ENCODE measurements around the gene CD74. TPM values are rescaled to one million over a fixed set of nuclear protein-coding genes. Genes with fewer than 3 reads are reported as not detected.

CD74 gene
- total RNA-seq, 4 donors from 2014 or later, result 91.0 to 1,037 (median 261) TPM

DNA sequence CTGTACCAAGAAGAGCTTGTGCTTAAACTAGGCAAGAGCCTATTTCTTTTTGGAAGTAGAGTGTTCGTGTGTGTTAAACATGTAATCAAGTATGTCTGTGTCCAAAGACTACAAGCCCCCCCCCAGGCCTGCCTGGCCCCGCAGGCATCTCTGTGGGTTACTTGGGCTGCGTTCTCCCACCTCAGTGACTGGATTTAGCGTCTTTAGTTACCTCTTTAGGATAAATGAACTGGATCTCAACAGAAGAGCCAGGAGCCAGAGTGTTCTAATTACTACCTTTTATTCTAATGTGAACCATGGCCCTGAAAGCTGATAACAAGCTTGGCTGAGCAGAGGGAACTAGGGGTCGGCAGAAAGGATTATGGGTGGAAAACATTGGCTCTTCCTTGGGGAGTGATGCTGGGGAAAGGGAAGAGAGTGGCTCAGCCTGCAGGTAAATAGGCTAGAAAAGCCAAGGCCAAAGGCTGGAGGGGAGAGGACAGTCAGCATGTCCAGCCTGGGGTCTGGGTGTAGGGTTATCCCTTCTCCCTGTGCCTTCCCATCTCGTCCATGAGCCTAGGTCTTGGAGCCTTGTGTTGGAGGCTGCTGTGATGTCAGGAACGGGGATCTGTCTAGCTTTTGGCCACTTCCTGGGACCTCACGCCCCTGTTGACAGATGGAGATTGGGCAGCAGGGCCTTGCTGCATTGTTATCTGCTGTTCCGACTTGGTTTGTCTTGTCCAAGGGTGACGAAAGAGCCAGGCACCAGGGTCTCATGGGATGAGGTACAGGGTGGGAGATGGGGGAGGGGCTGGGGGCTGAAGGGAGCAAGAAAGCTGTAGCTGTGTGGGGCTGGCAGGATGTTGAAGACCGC, 11.1 kb downstream of the CD74 start:
- Histone ChIP-seq H3K36me3 (peaks cover 19 to 100% (median 32%) of the 10 kb centered on the region in 3 donors), H3K27me3 (no peaks in the 10 kb centered on the region), H3K9me3 (no peaks in the 10 kb centered on the region), H3K27ac (no peak overlapping the region), H3K4me3 (no peak overlapping the region), H3K4me1 (peaks cover 0 to 3% (median 0%) of the 10 kb centered on the region in 3 donors)
- TF ChIP-seq POLR2A (IDR thresholded peaks at IDR 0.05), result no peak
- TF ChIP-seq, protein P1, sequence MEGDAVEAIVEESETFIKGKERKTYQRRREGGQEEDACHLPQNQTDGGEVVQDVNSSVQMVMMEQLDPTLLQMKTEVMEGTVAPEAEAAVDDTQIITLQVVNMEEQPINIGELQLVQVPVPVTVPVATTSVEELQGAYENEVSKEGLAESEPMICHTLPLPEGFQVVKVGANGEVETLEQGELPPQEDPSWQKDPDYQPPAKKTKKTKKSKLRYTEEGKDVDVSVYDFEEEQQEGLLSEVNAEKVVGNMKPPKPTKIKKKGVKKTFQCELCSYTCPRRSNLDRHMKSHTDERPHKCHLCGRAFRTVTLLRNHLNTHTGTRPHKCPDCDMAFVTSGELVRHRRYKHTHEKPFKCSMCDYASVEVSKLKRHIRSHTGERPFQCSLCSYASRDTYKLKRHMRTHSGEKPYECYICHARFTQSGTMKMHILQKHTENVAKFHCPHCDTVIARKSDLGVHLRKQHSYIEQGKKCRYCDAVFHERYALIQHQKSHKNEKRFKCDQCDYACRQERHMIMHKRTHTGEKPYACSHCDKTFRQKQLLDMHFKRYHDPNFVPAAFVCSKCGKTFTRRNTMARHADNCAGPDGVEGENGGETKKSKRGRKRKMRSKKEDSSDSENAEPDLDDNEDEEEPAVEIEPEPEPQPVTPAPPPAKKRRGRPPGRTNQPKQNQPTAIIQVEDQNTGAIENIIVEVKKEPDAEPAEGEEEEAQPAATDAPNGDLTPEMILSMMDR (IDR thresholded peaks at IDR 0.05), result no peak
- no peak for DNase-seq
- 71 to 85% methylated on average over 6 to 11 of the region's 11 CpGs for WGBS, 2 donors
- intact Hi-C loops (cut with DNase I), result no loop called here

DNA sequence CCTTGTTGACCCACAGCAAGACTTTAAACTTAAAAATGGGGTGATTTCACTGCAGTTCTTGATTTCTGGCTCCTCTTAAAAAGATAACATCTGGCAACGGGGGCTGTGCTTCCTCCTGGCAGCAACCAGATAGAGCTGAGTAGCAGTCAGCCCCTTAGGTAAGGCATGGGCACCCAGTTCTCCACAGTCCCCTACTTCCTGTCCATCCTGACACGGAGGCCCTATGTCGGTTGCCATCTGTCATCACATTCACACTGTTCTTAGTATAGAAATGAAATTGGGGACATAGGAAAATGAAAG, 11.7 kb downstream of the CD74 start:
- Histone ChIP-seq H3K4me1 (peaks cover 0 to under 1% (median 0%) of the 10 kb centered on the region in 3 donors), H3K27me3 (no peaks in the 10 kb centered on the region), H3K36me3 (peaks cover 24 to 100% (median 27%) of the 10 kb centered on the region in 3 donors), H3K4me3 (no peak overlapping the region), H3K27ac (no peak overlapping the region), H3K9me3 (no peaks in the 10 kb centered on the region)
- 66% methylated on average over 3 of the region's 3 CpGs; no CpG with 5 or more reads in 1 of the 2 donors for WGBS, 2 donors
- TF ChIP-seq, protein P1 (IDR thresholded peaks at IDR 0.05), result no peak
- TF ChIP-seq POLR2A (IDR thresholded peaks at IDR 0.05), result no peak
- no peak for DNase-seq
- intact Hi-C loops (cut with DNase I), result no loop called here

DNA sequence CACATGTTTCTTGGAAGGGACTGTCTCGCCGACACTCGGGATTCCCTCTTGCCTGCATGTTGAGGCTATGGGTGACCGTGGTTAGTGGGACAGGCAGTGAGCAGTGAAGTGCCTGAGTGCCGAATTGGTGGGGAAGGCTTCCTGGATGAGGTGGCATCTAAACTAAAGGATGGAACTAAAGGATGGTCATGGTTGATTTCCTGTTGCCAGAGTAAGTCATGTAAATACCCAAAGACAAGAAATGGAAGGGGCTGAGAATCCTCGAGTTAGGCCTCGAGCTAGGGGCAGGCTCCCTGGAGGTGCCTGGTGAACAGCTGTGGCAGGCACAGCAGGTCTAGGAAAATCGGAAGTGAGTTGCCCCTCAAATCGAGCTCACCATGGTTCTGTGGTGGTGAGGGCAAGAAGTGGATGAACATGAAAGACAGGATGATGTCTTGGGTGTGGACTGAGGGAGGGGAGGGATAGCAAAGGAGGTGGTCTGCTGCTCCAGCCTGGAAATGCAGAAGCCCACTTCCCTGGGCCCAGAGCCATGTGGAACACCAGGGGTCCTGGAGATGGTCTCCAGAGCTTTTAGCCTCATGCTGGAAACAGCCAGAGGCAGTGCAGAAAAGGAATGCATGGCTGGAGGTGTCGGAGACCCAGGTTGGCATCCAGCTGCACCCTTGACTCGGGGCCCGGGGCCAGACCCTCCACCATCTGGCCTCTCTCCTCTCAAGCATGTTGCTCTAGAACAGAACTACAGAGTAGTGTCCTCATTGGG, 12.2 kb downstream of the CD74 start:
- TF ChIP-seq POLR2A (IDR thresholded peaks at IDR 0.05), result no peak
- TF ChIP-seq, protein P1 (IDR thresholded peaks at IDR 0.05), result no peak
- H3K4me3 ChIP-seq, result no peak overlapping the region
- H3K4me1 ChIP-seq, result no peaks in the 10 kb centered on the region
- no peaks in the 10 kb centered on the region for H3K27me3 ChIP-seq
- DNase-seq, result no peak
- H3K27ac ChIP-seq, result no peak overlapping the region
- intact Hi-C loops (cut with DNase I), result no loop called here
- no peaks in the 10 kb centered on the region for H3K9me3 ChIP-seq
- H3K36me3 ChIP-seq, result peaks cover 23 to 100% (median 28%) of the 10 kb centered on the region in 3 donors
- WGBS, 2 donors, result 76 to 78% methylated on average over 10 to 11 of the region's 12 CpGs

DNA sequence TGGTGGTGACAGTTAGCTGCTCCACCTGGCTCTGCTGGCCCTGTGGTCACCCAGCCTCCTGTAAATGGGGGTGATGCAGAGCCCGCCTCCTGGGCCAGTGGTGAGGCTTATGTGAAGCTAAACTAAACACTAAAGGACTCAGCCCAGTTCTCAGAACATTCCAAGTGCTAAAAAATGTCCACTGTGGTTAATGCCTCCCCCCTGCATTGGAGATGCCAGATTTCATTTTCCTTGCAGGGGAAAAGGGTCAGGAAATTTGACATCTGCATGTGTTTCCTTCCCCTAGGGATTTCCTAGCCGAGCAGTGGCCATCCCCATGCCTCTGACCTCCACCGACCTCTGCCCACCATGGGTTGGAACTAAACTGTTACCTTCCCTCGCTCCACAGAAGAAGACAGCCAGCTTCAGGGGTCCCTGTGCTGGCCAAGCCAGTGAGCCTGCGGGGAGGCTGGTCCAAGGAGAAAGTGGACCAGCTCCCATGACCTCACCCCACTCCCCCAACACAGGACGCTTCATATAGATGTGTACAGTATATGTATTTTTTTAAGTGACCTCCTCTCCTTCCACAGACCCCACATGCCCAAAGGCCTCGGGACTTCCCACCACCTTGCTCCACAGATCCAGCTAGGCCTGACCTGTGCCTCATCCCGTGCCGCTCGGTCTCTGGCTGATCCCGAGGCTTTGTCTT, 13.0 kb downstream of the CD74 start:
- peaks cover 20 to 100% (median 26%) of the 10 kb centered on the region in 3 donors for H3K36me3 ChIP-seq
- no peaks in the 10 kb centered on the region for H3K9me3 ChIP-seq
- DNase-seq, result no peak
- H3K27me3 ChIP-seq, result no peaks in the 10 kb centered on the region
- intact Hi-C loops (cut with DNase I), result no loop called here
- 74 to 85% methylated on average over 8 to 11 of the region's 11 CpGs for WGBS, 2 donors
- H3K27ac ChIP-seq, result no peak overlapping the region
- no peak overlapping the region for H3K4me3 ChIP-seq
- H3K4me1 ChIP-seq, result no peaks in the 10 kb centered on the region
- TF ChIP-seq, protein P1 (IDR thresholded peaks at IDR 0.05), result no peak
- TF ChIP-seq POLR2A (IDR thresholded peaks at IDR 0.05), result no peak

Data from esophagus squamous epithelium (tissue), 5 donors.